ENCODE results near the gene FYN. TPM values are rescaled to one million over a fixed set of nuclear protein-coding genes. Genes with fewer than 3 reads are reported as not detected.

FYN gene
- total and polyA plus RNA-seq, 2 of the 4 experiments (the other 2 are of a cell fraction): 30.8 to 36.4 TPM

DNA sequence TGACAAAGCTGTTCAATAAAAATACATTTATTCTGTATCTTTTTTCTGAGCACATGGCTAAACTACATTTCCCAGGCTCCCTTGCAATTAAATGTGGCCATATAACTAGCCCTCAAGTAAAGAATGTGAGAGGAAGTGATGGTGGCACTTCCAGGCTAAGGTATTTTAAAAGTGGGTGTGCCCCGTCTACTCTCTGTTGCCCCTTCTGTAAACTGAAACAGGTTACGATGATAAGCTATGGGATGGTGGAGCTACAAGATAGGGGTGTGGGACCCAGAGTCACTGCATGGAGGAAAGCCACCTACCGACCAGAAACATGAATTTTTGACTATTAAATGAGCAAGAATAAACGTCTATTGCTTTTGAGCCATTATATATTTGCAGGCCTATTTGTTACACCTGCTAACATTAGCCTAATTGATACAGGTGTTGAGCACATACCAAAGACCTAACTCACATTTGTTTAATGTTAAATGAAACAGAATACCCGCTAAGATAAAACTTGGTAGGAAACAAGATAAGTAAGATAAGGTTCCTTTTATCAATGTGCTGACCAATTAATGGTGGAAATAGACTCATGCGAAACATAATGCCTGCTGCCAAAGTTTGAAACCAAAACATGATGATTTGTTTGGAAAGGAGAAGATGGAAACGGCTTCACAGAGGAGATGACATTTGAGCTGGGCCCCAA, 3.1 kb downstream of the FYN start (continued):
- TF ChIP-seq CEBPB (IDR thresholded peaks at IDR 0.05; ENCODE audit: low read depth, low read length): no peak

DNA sequence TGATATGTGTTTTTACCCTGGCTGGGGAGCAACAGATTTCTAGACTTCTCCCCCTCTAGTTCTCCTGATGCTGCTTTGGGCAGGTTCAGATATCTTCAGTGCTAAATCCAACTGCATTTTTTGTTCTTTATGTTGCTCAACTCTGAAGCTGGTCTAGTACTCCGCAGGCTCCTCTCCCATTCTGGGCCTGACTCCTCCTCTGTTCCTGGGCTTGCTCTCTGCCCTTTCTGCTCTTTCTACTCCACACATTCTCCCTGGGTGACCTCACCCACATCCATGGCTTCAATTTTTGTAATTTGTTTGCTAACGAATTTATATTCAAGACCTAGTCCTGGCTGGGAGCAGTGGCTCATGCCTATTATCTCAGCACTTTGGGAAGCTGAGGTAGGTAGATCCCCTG, 6.4 kb downstream of the FYN start:
- H4K91ac ChIP-seq (ENCODE audit: insufficient read depth, low read depth, low read length): no peak overlapping the region
- H3K27ac ChIP-seq (ENCODE audit: insufficient read depth, low read length): no peak overlapping the region
- H2AFZ ChIP-seq (replicated peaks; ENCODE audit: low read length, poor library complexity): no peak overlapping the region
- no peak overlapping the region for H3K56ac ChIP-seq (ENCODE audit: extremely low read depth, insufficient read depth, low read length)
- intact Hi-C loops (cut with micrococcal nuclease) (no loop called here), dilution Hi-C loops (cut with HindIII; ENCODE audit: low sequenced_read_pairs, unreplicated experiment) (no loop called here), in situ Hi-C loops (cut with MboI; ENCODE audit: low sequenced_read_pairs) (no loop called here)
- no peak for ATAC-seq (ENCODE audit: low read depth)
- no peak overlapping the region for H3K23ac ChIP-seq (ENCODE audit: low read depth, low read length)
- H3K4me1 ChIP-seq (ENCODE audit: control insufficient read depth, insufficient read depth, low read length): peaks cover 1% of the 10 kb centered on the region; the same call in 1 of the 2 replicates
- no peaks in the 10 kb centered on the region for H3K27me3 ChIP-seq (ENCODE audit: control insufficient read depth, insufficient read depth, low read length)
- POLR2A ChIA-PET (ENCODE audit: unreplicated experiment): no interaction called here
- peaks cover 38 to 44% of the 10 kb centered on the region in 2 experiments for H3K79me1 ChIP-seq (ENCODE audit: low read depth in 1 of 2, low read length in 2 of 2)
- no peak overlapping the region for H2BK5ac ChIP-seq (ENCODE audit: low read depth, low read length, poor library complexity, severe bottlenecking)
- no peak overlapping the region for H3K4ac ChIP-seq (ENCODE audit: low read depth, low read length)
- 0 out of 2 replicates have a peak, but pooled peaks cover 1% of the 10 kb centered on the region for H3K36me3 ChIP-seq (ENCODE audit: control insufficient read depth, insufficient read depth, low read length)
- no peak overlapping the region for H2BK15ac ChIP-seq (ENCODE audit: low read depth, low read length)
- no peak overlapping the region for H3K9ac ChIP-seq (ENCODE audit: low read depth, low read length)
- no peaks in the 10 kb centered on the region for H3K9me3 ChIP-seq (ENCODE audit: control insufficient read depth, insufficient read depth, low read length)
- TF ChIP-seq, protein P1, sequence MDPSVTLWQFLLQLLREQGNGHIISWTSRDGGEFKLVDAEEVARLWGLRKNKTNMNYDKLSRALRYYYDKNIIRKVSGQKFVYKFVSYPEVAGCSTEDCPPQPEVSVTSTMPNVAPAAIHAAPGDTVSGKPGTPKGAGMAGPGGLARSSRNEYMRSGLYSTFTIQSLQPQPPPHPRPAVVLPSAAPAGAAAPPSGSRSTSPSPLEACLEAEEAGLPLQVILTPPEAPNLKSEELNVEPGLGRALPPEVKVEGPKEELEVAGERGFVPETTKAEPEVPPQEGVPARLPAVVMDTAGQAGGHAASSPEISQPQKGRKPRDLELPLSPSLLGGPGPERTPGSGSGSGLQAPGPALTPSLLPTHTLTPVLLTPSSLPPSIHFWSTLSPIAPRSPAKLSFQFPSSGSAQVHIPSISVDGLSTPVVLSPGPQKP (IDR thresholded peaks at IDR 0.05; ENCODE audit: borderline replicate concordance, low read depth, low read length): no peak
- TF ChIP-seq, protein P2, sequence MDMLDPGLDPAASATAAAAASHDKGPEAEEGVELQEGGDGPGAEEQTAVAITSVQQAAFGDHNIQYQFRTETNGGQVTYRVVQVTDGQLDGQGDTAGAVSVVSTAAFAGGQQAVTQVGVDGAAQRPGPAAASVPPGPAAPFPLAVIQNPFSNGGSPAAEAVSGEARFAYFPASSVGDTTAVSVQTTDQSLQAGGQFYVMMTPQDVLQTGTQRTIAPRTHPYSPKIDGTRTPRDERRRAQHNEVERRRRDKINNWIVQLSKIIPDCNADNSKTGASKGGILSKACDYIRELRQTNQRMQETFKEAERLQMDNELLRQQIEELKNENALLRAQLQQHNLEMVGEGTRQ (IDR thresholded peaks at IDR 0.05; ENCODE audit: low read depth, low read length): no peak
- TF ChIP-seq MXI1 (IDR thresholded peaks at IDR 0.05; ENCODE audit: borderline replicate concordance, low read depth, low read length) (no peak), CHD1 (IDR thresholded peaks at IDR 0.05; ENCODE audit: low read depth, low read length) (no peak), MAFK (IDR thresholded peaks at IDR 0.05; ENCODE audit: low read depth, low read length) (no peak), BHLHE40 (IDR thresholded peaks at IDR 0.05; ENCODE audit: low read depth, low read length) (no peak), MAZ (IDR thresholded peaks at IDR 0.05; ENCODE audit: borderline replicate concordance, low read depth, low read length) (no peak), POLR2A (IDR thresholded peaks at IDR 0.05; ENCODE audit: low read depth, low read length) (no peak), NFE2L2 (IDR thresholded peaks at IDR 0.05; ENCODE audit: low read depth, low read length) (no peak)
- TF ChIP-seq, protein P3, sequence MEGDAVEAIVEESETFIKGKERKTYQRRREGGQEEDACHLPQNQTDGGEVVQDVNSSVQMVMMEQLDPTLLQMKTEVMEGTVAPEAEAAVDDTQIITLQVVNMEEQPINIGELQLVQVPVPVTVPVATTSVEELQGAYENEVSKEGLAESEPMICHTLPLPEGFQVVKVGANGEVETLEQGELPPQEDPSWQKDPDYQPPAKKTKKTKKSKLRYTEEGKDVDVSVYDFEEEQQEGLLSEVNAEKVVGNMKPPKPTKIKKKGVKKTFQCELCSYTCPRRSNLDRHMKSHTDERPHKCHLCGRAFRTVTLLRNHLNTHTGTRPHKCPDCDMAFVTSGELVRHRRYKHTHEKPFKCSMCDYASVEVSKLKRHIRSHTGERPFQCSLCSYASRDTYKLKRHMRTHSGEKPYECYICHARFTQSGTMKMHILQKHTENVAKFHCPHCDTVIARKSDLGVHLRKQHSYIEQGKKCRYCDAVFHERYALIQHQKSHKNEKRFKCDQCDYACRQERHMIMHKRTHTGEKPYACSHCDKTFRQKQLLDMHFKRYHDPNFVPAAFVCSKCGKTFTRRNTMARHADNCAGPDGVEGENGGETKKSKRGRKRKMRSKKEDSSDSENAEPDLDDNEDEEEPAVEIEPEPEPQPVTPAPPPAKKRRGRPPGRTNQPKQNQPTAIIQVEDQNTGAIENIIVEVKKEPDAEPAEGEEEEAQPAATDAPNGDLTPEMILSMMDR (conservative IDR thresholded peaks at IDR 0.05; ENCODE audit: low read depth, low read length): no peak
- no peak overlapping the region for H2BK20ac ChIP-seq (ENCODE audit: low read depth, low read length)
- H4K20me1 ChIP-seq (ENCODE audit: insufficient read depth, low read length): peaks cover 16% of the 10 kb centered on the region; the same call in 1 of the 2 replicates
- no peak overlapping the region for H4K5ac ChIP-seq (ENCODE audit: low read depth, low read length)
- no peak overlapping the region for H4K8ac ChIP-seq (ENCODE audit: low read depth in 2 of 2, low read length in 2 of 2)
- DNase-seq: no peak
- no peak overlapping the region for H2AK5ac ChIP-seq (ENCODE audit: low read depth, low read length)
- H3K4me3 ChIP-seq (ENCODE audit: insufficient read depth, low read depth, low read length): no peak overlapping the region
- CTCF ChIA-PET: no interaction called here
- H3K18ac ChIP-seq (ENCODE audit: low read depth, low read length): no peak overlapping the region
- no peak overlapping the region for H2BK120ac ChIP-seq (ENCODE audit: low read depth, low read length)
- peaks cover 3% of the 10 kb centered on the region; the same call in 1 of the 2 replicates for H3K9me1 ChIP-seq (ENCODE audit: insufficient read depth, low read length)
- no peak overlapping the region for H3K4me2 ChIP-seq (ENCODE audit: low read depth, low read length)
- WGBS, 2 experiments (ENCODE audit: extremely low coverage in 2 of 2, insufficient read length in 1 of 2): 100% methylated on average over 2 of the region's 2 CpGs; no CpG with 5 or more reads in 1 of the 2 experiments
- no peak overlapping the region for H3K14ac ChIP-seq (replicated peaks; ENCODE audit: low read depth, low read length)
- no TSS peak for BruUV-seq (replicated peaks)
- H2AK9ac ChIP-seq (replicated peaks; ENCODE audit: low read depth, low read length, poor library complexity): no peak overlapping the region

Measured in IMR-90 (cell line).